ENCODE data around the gene ZHX3.

ZHX3 gene

GRCh38 chr20:41336711-41337492 lies 19.4 kb upstream of the ZHX3 start:
- no peak for TF ChIP-seq CTCF (IDR thresholded peaks at IDR 0.05; ENCODE audit: extremely low read depth, missing control alignments)
- DNase-seq (ENCODE audit: low spot score), result no peak

GRCh38 chr20:41335591-41335990 lies 18.1 kb upstream of the ZHX3 start:
- TF ChIP-seq CTCF (IDR thresholded peaks at IDR 0.05; ENCODE audit: extremely low read depth, missing control alignments), result no peak

DNA sequence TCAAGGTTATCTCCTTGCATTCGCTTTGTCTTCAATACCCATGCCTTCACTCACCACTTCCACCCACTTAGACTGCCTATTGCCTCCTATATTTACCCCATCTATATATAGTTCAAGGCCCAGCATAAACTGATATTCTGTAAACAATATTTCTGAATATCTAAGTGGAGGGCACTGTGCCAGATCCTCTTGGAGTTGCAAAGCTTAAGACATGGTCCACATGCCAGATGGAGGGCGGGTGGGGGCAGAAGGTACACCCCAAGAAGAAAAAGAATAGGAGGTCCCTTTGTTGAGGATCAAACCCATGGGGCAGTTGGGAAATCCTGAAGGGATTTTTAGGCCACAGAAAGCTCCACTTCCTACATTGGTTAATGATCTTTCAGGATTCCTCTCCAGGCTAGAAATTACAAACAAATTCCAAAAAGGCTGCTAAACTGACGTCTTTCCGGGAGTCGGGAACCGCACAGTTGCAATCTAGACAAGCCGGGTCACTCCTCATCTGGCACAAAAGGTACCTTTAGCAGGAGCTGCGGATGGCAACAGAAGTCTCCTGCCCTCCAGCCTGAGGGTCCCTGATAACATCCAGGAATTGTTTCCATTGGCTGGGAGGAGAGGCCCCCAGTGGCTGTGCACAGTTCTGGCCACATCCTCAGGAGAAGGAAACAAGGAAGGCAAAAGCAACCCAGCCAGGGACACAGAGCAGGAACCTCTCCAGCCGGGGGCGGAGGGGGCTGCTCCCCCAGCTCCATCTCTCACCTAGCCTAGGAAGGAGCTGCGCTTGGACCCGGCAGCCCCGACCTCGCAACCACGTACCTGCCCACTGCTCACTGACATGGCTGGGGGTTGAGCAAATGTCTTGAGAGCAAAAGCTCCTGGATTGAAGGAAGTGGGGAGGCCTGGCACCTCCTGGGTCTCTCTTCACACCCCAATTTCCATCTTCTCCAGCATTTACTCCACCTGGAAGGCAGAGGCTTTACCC lies 17.2 kb upstream of the ZHX3 start:
- no peak for TF ChIP-seq CTCF (IDR thresholded peaks at IDR 0.05; ENCODE audit: extremely low read depth, missing control alignments)
- no peak for DNase-seq (ENCODE audit: low spot score)

More at GRCh38 chr20:41335591-41335990, 18.1 kb upstream of the ZHX3 start:
- DNase-seq (ENCODE audit: low spot score), result no peak

GRCh38 chr20:41334036-41334435 lies 16.5 kb upstream of the ZHX3 start:
- no peak for DNase-seq (ENCODE audit: low spot score)
- TF ChIP-seq CTCF (IDR thresholded peaks at IDR 0.05; ENCODE audit: extremely low read depth, missing control alignments), result no peak

- DNase-seq (ENCODE audit: low spot score), result no peak
- no peak for TF ChIP-seq CTCF (IDR thresholded peaks at IDR 0.05; ENCODE audit: extremely low read depth, missing control alignments)
These were observed 14.2 kb upstream of the ZHX3 start for GRCh38 chr20:41331731-41332130.

DNA sequence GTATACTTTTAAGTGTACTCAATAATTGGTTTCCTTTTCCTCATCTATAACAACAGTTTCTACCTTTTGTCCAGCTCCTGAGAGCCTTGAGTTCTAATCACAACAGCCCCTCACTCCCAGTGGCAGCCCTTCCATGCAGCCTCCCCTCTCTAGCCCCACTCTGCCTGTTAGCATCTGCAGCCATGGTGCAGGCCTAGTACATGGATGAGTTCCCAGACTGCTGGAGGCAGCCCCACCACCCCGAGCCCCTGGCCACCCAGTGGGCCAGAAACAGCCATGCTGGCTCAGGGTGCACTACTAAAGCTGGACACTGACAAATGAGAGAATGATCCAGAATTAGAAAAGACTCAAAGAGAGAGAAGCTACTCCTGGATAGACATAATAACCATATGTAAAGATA lies 13.4 kb upstream of the ZHX3 start:
- no peak for TF ChIP-seq CTCF (IDR thresholded peaks at IDR 0.05; ENCODE audit: extremely low read depth, missing control alignments)
- DNase-seq (ENCODE audit: low spot score), result no peak

GRCh38 chr20:41330343-41330720 lies 12.8 kb upstream of the ZHX3 start:
- TF ChIP-seq CTCF (IDR thresholded peaks at IDR 0.05; ENCODE audit: extremely low read depth, missing control alignments), result no peak
- DNase-seq (ENCODE audit: low spot score), result no peak

Measured in GM20000 (cell line).